Pancreas (tissue), 10 donors: ENCODE data around the gene MRPS9. TPM values are rescaled to one million over a fixed set of nuclear protein-coding genes. Genes with fewer than 3 reads are reported as not detected.

Experiments
- ATAC-seq, 4 donors: fragments of 200-7000 bp; cut with Tn5 transposase; one replicate each; pipeline versions ENCODE4 v1.8.0 to v1.9.1; 2020; ENCODE audit warnings: mild to moderate bottlenecking in 4 of 4, moderate library complexity in 4 of 4
- DNase-seq, 6 donors: peaks; one replicate each; pipeline ENCODE4 v3.0.0-alpha.2; 2020
- FAIRE-seq: peaks from 2 replicates; lab custom pipeline; 2012; peaks lifted over from hg19 to GRCh38; lab: Jason Lieb, UNC
- H3K27ac ChIP-seq, 4 donors: fragments of 200-600 bp; sonication (generic); 1 replicate in 3 of 4; 2 replicates in 1 of 4; pipeline versions ENCODE4 v1.5.0 to v1.8.0; 2020
- H3K27me3 ChIP-seq, 4 donors: fragments of 200-600 bp; one replicate each; pipeline ENCODE4 v1.8.0; 2021
- H3K36me3 ChIP-seq, 3 donors: fragments of 200-600 bp; sonication (generic) in 1 of 3; one replicate each; pipeline versions ENCODE4 v1.5.0 to v1.8.0; 2020 to 2021
- H3K4me1 ChIP-seq, 3 donors: fragments of 200-600 bp; one replicate each; pipeline ENCODE4 v1.8.0; 2021
- H3K4me3 ChIP-seq, 4 donors: fragments of 200-600 bp; sonication (generic) in 2 of 4; one replicate each; pipeline versions ENCODE4 v1.5.0 to v1.8.0; 2020 to 2021
- H3K9me3 ChIP-seq, 4 donors: fragments of 200-600 bp; one replicate each; pipeline ENCODE4 v1.8.0; 2021
- WGBS, 2 donors: extraction: QIAGEN DNeasy Blood & Tissue Kit; methylation state at CpG; one replicate each; pipeline ENCODE4 v1.1.7; 2013; 5-methylcytosine and 5-hydroxymethylcytosine counted together
- intact Hi-C, 3 donors: fragments of 100-400 bp; cut with DNase I; formaldehyde crosslinking; loops; one replicate each; pipeline versions ENCODE4 v1.11.1 to v1.14.2; 2022
- polyA plus RNA-seq, 2 donors: library from polyadenylated mRNA; stranded (reverse); fragments of 200-250 nt; gene quantifications; one replicate each; pipeline ENCODE4 v1.2.3, GENCODE V29; 2013
- total RNA-seq, 6 donors: library from RNA; stranded (reverse); fragmentation: NEBNext Ultra II Directional in 4 of 6; extraction: Animal tissue kit (Norgen Biotek cat#: 25700) in 4 of 6; gene quantifications; one replicate each; pipeline versions ENCODE4 v1.2.1 to v1.2.4, GENCODE V29; 2021 to 2023
- TF ChIP-seq, protein P1 (sequence below), 4 donors: fragments of 200-600 bp; sonication (generic) in 3 of 4; IDR thresholded peaks; one replicate each; pipeline versions ENCODE4 v1.5.0 to v1.8.0; 2021; ENCODE audit warnings: antibody characterized with exemption in 4 of 4
- donor health status: healthy with polysubstance abuse.
- donor health status: DM: no; HTN: no; CAD: no; lungs with moderate emphysema.
- donor health status: DM: no; HTN: no; CAD: no.
- donor health status: control.
- donor health status: control.
- donor health status: Bipolar disorder and iron deficiency.
- donor health status: DM: yes; HTN: yes; CAD: no.
- donor health status: DM: no; HTN: no; CAD: no.
- donor health status: DM: no; HTN: no; CAD: no.
- donor health status: DM: yes; HTN: yes; CAD: no.

Gene MRPS9
- total and polyA plus RNA-seq, 8 donors = 8.8 to 23.6 (median 11.2) TPM

DNA sequence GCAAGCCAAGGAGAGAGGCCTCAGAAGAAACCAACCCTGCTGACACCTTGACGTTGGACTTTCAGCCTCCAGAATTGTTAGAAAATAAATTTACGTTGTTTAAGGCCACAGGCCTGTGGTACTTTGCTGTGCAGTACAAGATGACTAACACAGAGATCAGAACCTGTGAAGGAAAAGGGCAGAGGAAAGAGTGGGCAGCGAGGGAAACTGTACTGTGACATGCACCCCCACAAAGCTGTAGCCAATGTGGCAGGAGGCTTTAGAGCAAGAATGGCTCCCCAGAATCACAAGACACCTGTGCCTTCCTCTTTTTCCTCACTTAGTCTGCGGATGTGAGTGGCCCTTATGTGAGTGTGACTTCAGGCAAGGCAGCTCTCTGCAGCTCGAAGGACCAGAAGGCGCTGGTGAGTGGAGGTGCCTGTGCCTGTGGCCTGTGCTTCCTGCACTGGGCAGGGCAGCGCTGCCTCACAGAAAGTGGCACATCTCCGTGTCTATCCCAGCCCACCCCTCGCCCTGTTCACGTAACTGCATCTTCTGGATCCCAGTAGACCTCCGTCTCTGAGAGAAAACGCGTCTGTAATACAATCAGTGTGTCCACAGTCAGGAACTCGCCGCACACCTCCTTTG lies 89.5 kb downstream of the MRPS9 start:
- intact Hi-C loops = no loop called here
- DNase-seq = no peak
- Histone ChIP-seq H3K36me3 (no peaks in the 10 kb centered on the region), H3K9me3 (no peaks in the 10 kb centered on the region), H3K27ac (no peak overlapping the region), H3K4me1 (no peaks in the 10 kb centered on the region), H3K4me3 (no peak overlapping the region), H3K27me3 (no peaks in the 10 kb centered on the region)
- ATAC-seq = no peak
- no peak for FAIRE-seq
- WGBS, 2 donors = 86 to 92% methylated on average over 15 of the region's 15 CpGs
- TF ChIP-seq, protein P1, sequence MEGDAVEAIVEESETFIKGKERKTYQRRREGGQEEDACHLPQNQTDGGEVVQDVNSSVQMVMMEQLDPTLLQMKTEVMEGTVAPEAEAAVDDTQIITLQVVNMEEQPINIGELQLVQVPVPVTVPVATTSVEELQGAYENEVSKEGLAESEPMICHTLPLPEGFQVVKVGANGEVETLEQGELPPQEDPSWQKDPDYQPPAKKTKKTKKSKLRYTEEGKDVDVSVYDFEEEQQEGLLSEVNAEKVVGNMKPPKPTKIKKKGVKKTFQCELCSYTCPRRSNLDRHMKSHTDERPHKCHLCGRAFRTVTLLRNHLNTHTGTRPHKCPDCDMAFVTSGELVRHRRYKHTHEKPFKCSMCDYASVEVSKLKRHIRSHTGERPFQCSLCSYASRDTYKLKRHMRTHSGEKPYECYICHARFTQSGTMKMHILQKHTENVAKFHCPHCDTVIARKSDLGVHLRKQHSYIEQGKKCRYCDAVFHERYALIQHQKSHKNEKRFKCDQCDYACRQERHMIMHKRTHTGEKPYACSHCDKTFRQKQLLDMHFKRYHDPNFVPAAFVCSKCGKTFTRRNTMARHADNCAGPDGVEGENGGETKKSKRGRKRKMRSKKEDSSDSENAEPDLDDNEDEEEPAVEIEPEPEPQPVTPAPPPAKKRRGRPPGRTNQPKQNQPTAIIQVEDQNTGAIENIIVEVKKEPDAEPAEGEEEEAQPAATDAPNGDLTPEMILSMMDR (IDR thresholded peaks at IDR 0.05) = no peak

DNA sequence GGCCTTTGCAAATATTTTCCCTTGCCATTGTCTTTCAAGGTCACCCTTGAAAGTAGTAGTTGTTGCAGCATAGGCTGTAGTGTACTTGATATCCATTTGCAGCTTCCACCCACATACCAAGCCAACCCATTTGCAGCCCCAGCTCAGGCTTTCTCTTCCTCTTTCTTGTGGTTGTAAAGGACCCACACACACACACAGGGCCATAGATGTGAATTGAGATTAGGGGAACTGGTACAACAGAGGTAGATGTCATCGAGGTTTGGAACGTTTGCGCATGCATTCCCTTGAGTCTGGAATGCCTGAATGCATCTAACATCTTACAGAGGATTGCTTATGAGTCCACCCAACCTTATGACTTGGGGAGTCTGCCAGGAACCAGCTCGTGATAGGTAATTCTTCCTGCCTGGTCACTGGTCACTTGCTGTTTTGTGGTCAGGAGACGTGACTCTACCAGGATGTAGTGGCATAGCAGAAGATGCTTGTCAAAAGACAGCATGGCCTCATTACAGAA lies 91.9 kb downstream of the MRPS9 start:
- Histone ChIP-seq H3K27me3 (no peaks in the 10 kb centered on the region), H3K27ac (no peak overlapping the region), H3K4me3 (no peak overlapping the region), H3K4me1 (no peaks in the 10 kb centered on the region), H3K9me3 (no peaks in the 10 kb centered on the region), H3K36me3 (no peaks in the 10 kb centered on the region)
- intact Hi-C loops = no loop called here
- WGBS, 2 donors = 77 to 92% methylated on average over 5 of the region's 5 CpGs
- TF ChIP-seq, protein P1 (IDR thresholded peaks at IDR 0.05) = no peak
- ATAC-seq = peak in 1 of 4 donors; percentile 35
- DNase-seq = no peak
- FAIRE-seq = no peak

DNA sequence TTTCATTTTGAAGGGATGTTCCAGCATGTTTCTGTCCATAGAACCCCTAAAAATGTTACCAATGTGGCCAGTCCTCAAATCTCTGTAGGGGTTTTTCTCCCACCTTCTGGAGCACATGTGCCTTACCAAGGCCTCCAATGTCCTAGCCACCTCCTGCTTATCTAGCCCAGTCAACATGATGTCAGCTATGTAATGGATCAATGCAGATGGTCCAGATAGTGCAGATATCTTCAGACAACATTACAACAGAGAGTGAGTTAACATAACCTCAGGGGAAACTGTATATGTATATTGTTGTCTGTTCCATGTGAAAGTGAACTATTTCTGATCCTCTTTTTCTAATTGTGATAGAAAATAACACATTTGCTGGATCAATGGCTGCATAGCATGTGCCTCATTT lies 92.7 kb downstream of the MRPS9 start:
- H3K27ac ChIP-seq = no peak overlapping the region
- H3K36me3 ChIP-seq = no peaks in the 10 kb centered on the region

DNA sequence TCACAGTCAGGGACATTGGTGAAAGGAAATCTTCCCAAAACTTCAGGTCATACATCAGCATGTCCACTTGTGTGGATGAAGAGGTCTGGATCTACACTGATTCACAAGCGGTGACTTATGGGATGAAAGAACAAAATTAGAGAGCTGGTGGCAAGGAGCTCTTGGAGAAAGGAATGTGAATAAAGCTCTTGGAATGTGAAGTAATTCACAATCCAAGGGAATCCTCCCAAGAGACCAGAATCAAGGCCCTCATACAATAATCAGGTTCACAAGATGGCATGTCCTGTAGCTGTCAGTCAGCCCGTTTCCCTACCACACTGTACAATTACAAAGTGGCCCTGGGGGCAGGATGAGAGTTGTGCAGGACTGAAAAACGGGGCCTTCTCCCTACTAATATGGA lies 96.2 kb downstream of the MRPS9 start:
- no peak for DNase-seq
- no peaks in the 10 kb centered on the region for H3K4me1 ChIP-seq
- no peaks in the 10 kb centered on the region for H3K36me3 ChIP-seq
- no peaks in the 10 kb centered on the region for H3K9me3 ChIP-seq
- ATAC-seq = no peak
- no peak for FAIRE-seq
- WGBS, 2 donors = 59 to 62% methylated on average over 3 of the region's 3 CpGs
- no peaks in the 10 kb centered on the region for H3K27me3 ChIP-seq
- TF ChIP-seq, protein P1 (IDR thresholded peaks at IDR 0.05) = no peak
- no peak overlapping the region for H3K27ac ChIP-seq
- no peak overlapping the region for H3K4me3 ChIP-seq
- intact Hi-C loops = no loop called here

More for the DNA sequence above, 92.7 kb downstream of the MRPS9 start:
- intact Hi-C loops = no loop called here
- no peaks in the 10 kb centered on the region for H3K27me3 ChIP-seq
- no peak for DNase-seq
- FAIRE-seq = no peak
- TF ChIP-seq, protein P1 (IDR thresholded peaks at IDR 0.05) = no peak
- H3K4me1 ChIP-seq = no peaks in the 10 kb centered on the region
- no peaks in the 10 kb centered on the region for H3K9me3 ChIP-seq
- ATAC-seq = no peak
- H3K4me3 ChIP-seq = no peak overlapping the region

DNA sequence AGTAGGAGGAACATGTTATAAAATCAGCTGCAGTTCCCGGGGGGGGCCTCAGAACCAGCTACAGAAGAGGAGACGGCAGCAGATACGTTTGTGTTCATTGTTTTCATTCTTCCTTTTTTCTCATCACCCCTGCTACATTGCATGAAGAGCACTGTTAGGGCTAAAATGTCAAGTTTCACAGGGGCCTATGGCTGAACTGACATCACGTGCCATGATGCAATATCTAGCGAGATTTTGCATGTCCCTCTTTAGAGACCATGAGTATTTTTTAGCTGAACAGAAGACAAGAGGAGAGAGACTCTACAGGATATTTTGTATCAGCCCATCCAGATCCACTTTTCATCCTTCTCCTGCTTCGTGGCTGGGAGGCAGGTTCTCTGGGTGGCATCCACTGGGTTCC lies 97.6 kb downstream of the MRPS9 start:
- Histone ChIP-seq H3K27ac (no peak overlapping the region), H3K4me1 (no peaks in the 10 kb centered on the region), H3K9me3 (no peaks in the 10 kb centered on the region), H3K27me3 (no peaks in the 10 kb centered on the region), H3K4me3 (no peak overlapping the region), H3K36me3 (no peaks in the 10 kb centered on the region)
- FAIRE-seq (no peak), DNase-seq (no peak), ATAC-seq (no peak)
- intact Hi-C loops = no loop called here
- WGBS, 2 donors = 68 to 80% methylated on average over 6 of the region's 6 CpGs
- TF ChIP-seq, protein P1 (IDR thresholded peaks at IDR 0.05) = no peak
